Stomach (tissue), 9 donors: ENCODE measurements around the gene YAF2. TPM values are rescaled to one million over a fixed set of nuclear protein-coding genes. Genes with fewer than 3 reads are reported as not detected.

ENCODE experiments used
- DNase-seq, 2 donors: peaks; one replicate each; pipeline versions ENCODE4 v3.0.0 to v3.0.0-alpha.2; 2013 to 2019
- H3K27ac ChIP-seq, 5 donors: fragments of 200-600 bp in 4 of 5; sonication (generic) in 4 of 5; one replicate each; pipeline ENCODE4 v1.5.1; 2013 to 2019; ENCODE audit warnings: mild to moderate bottlenecking in 1 of 5, moderate library complexity in 1 of 5
- H3K27me3 ChIP-seq, 3 donors: fragments of 200-600 bp; sonication (generic); one replicate each; pipeline ENCODE4 v1.5.1; 2017 to 2019; ENCODE audit warnings: mixed run types in 1 of 3
- H3K36me3 ChIP-seq, 4 donors: fragments of 200-600 bp; sonication (generic); 1 replicate in 3 of 4; 2 replicates in 1 of 4; pipeline ENCODE4 v1.5.1; 2016 to 2019
- H3K4me1 ChIP-seq, 4 donors: fragments of 200-600 bp; sonication (generic); one replicate each; pipeline ENCODE4 v1.5.1; 2016 to 2019
- H3K4me3 ChIP-seq, 4 donors: fragments of 200-600 bp; sonication (generic) in 3 of 4; one replicate each; pipeline ENCODE4 v1.5.1; 2016 to 2019; ENCODE audit warnings: mild to moderate bottlenecking in 1 of 4
- H3K9me3 ChIP-seq, 4 donors: fragments of 200-600 bp; sonication (generic); one replicate each; pipeline ENCODE4 v1.5.1; 2016 to 2019
- EP300 ChIP-seq: sonication (generic); formaldehyde crosslinking; IDR thresholded peaks from one replicate; pipeline ENCODE4 v1.6.1; 2017; ENCODE audit warnings: antibody characterized with exemption
- POLR2A ChIP-seq, 4 donors: fragments of 450-650 bp; IDR thresholded peaks; one replicate each; pipeline ENCODE4 v1.6.1; 2016; ENCODE audit warnings: antibody characterized with exemption in 4 of 4, control low read depth in 2 of 4, mild to moderate bottlenecking in 1 of 4, moderate library complexity in 1 of 4
- POLR2AphosphoS5 ChIP-seq, 3 donors: sonication (generic); formaldehyde crosslinking; IDR thresholded peaks; one replicate each; pipeline ENCODE4 v1.6.1; 2016; ENCODE audit warnings: antibody characterized with exemption in 3 of 3
- WGBS, 5 donors: extraction: QIAGEN DNeasy Blood & Tissue Kit in 3 of 5; methylation state at CpG; one replicate each; pipeline versions ENCODE4 v1.1.5 to v1.1.7; 2013 to 2018; 5-methylcytosine and 5-hydroxymethylcytosine counted together
- intact Hi-C: fragments of 100-400 bp; cut with DNase I; formaldehyde crosslinking; loops from one replicate; pipeline ENCODE4 v1.15.1; 2023; ENCODE audit warnings: low total_unique reads
- polyA plus RNA-seq, 3 donors: library from polyadenylated mRNA; stranded (reverse); fragments of 200-250 nt; gene quantifications; one replicate each; pipeline ENCODE4 v1.2.3, GENCODE V29; 2013
- total RNA-seq, 5 donors: library from RNA; depleted of rRNA; stranded (reverse); fragments of >200 nt; gene quantifications; one replicate each; pipeline versions ENCODE4 v1.1.0 to v1.2.3, GENCODE V29; 2014 to 2016
- TF ChIP-seq, protein P1 (sequence below), 7 experiments: fragments of 450-650 bp in 4 of 7; fragments of 200-600 bp in 3 of 7; sonication (generic) in 3 of 7; IDR thresholded peaks; one replicate each; pipeline ENCODE4 v1.5.1; 2016 to 2019; ENCODE audit warnings: antibody characterized with exemption in 7 of 7, control low read depth in 2 of 7, mild to moderate bottlenecking in 1 of 7
- donor health status: healthy with polysubstance abuse.
- donor health status: Bipolar disorder and iron deficiency.
- donor health status: healthy.

YAF2 gene
- total and polyA plus RNA-seq, 8 donors, result 8.7 to 91.0 (median 36.6) TPM

DNA sequence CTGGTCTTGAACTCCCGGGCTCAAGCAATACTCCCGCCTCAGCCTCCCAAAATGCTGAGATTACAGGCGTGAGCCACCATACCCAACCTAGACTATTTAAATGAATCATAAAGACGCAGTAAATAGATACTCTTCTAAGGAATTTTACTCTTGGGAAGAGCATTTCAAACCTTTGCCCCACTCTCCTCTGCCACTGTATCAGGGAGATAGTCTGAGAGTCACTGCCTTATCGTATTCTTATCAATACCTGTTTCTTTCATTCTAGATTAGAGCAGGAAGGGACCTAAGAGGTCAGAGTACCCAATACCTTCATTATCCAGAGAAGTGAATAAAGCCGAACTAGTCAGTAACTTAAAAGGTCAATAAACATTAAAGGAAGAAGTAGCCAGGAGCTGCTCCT is 109.2 kb downstream of the YAF2 start:
- H3K4me1 ChIP-seq, result peaks cover 4 to 59% (median 23%) of the 10 kb centered on the region in 4 donors
- WGBS, 5 donors, result 69 to 82% (median 74%) methylated on average over 6 of the region's 6 CpGs
- TF ChIP-seq POLR2A (IDR thresholded peaks at IDR 0.05) (no peak), POLR2AphosphoS5 (IDR thresholded peaks at IDR 0.05) (no peak), EP300 (no peak)
- TF ChIP-seq, protein P1, sequence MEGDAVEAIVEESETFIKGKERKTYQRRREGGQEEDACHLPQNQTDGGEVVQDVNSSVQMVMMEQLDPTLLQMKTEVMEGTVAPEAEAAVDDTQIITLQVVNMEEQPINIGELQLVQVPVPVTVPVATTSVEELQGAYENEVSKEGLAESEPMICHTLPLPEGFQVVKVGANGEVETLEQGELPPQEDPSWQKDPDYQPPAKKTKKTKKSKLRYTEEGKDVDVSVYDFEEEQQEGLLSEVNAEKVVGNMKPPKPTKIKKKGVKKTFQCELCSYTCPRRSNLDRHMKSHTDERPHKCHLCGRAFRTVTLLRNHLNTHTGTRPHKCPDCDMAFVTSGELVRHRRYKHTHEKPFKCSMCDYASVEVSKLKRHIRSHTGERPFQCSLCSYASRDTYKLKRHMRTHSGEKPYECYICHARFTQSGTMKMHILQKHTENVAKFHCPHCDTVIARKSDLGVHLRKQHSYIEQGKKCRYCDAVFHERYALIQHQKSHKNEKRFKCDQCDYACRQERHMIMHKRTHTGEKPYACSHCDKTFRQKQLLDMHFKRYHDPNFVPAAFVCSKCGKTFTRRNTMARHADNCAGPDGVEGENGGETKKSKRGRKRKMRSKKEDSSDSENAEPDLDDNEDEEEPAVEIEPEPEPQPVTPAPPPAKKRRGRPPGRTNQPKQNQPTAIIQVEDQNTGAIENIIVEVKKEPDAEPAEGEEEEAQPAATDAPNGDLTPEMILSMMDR (IDR thresholded peaks at IDR 0.05), result no peak
- H3K36me3 ChIP-seq, result no peaks in the 10 kb centered on the region
- intact Hi-C loops, result no loop called here
- DNase-seq, result no peak
- H3K9me3 ChIP-seq, result no peaks in the 10 kb centered on the region
- no peak overlapping the region for H3K27ac ChIP-seq
- H3K27me3 ChIP-seq, result no peaks in the 10 kb centered on the region
- no peak overlapping the region for H3K4me3 ChIP-seq

- Histone ChIP-seq H3K4me3 (no peak overlapping the region), H3K27ac (no peak overlapping the region), H3K36me3 (no peaks in the 10 kb centered on the region), H3K9me3 (no peaks in the 10 kb centered on the region), H3K27me3 (no peaks in the 10 kb centered on the region), H3K4me1 (peaks cover 4 to 59% (median 23%) of the 10 kb centered on the region in 4 donors)
- TF ChIP-seq EP300, result no peak
- no peak for TF ChIP-seq POLR2AphosphoS5 (IDR thresholded peaks at IDR 0.05)
- no peak for TF ChIP-seq POLR2A (IDR thresholded peaks at IDR 0.05)
- TF ChIP-seq, protein P1 (IDR thresholded peaks at IDR 0.05), result no peak
- no peak for DNase-seq
- WGBS, 5 donors, result 81 to 87% (median 86%) methylated on average over 3 of the region's 3 CpGs
- intact Hi-C loops, result no loop called here
Measured at GRCh38 chr12:42128327-42128726, 109.7 kb downstream of the YAF2 start.

DNA sequence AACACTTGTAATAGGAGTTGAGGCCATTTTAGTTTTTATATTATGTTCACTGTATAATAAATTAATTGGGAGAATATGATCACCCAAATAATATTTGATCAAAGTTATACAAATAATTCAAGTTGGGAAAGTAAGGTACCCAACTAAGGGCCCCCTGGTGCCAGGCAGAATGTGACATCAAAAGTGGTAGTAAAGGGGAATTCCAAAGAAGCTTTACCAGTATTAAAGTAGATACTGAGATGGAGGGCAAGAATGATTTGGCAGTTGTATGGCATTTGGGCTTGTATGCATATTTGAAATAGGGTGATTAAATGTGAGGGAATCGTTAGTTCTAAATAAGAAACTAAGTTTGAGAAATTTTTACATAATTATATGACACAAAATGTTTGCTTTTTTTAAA is 111.1 kb downstream of the YAF2 start:
- Histone ChIP-seq H3K27ac (no peak overlapping the region), H3K4me1 (peaks cover 4 to 58% (median 23%) of the 10 kb centered on the region in 4 donors), H3K27me3 (no peaks in the 10 kb centered on the region), H3K9me3 (no peaks in the 10 kb centered on the region), H3K4me3 (no peak overlapping the region), H3K36me3 (no peaks in the 10 kb centered on the region)
- DNase-seq, result no peak
- TF ChIP-seq POLR2AphosphoS5 (IDR thresholded peaks at IDR 0.05) (no peak), POLR2A (IDR thresholded peaks at IDR 0.05) (no peak), EP300 (no peak)
- TF ChIP-seq, protein P1 (IDR thresholded peaks at IDR 0.05), result no peak
- WGBS, 5 donors, result 74 to 86% (median 81%) methylated on average over 1 of the region's 1 CpG
- intact Hi-C loops, result no loop called here

DNA sequence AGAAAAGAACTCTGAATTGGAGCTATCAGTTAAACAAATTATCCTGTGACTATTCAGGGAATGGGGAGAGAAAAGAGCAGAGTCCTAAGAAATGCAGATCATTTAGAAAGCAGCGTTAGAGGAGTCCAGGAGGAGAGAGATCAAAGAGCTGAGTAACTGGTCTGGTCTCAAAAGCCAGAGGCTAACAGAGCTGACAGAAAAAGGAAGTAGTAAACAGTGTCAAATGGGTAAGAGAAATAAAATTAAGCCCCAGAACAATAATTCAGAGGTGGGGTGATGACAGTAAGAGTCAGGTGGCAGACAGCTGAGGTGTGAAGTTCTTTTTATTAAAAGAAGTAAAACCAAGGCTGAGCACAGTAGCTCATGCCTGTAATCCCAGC is 112.7 kb downstream of the YAF2 start:
- DNase-seq, result no peak
- TF ChIP-seq POLR2AphosphoS5 (IDR thresholded peaks at IDR 0.05) (no peak), POLR2A (IDR thresholded peaks at IDR 0.05) (no peak), EP300 (no peak)
- Histone ChIP-seq H3K27me3 (no peaks in the 10 kb centered on the region), H3K27ac (no peak overlapping the region), H3K36me3 (no peaks in the 10 kb centered on the region), H3K4me1 (peaks cover 0 to 42% (median 16%) of the 10 kb centered on the region in 4 donors), H3K4me3 (no peak overlapping the region), H3K9me3 (no peaks in the 10 kb centered on the region)
- intact Hi-C loops, result no loop called here
- 27 to 43% (median 34%) methylated on average over 1 of the region's 1 CpG for WGBS, 5 donors

DNA sequence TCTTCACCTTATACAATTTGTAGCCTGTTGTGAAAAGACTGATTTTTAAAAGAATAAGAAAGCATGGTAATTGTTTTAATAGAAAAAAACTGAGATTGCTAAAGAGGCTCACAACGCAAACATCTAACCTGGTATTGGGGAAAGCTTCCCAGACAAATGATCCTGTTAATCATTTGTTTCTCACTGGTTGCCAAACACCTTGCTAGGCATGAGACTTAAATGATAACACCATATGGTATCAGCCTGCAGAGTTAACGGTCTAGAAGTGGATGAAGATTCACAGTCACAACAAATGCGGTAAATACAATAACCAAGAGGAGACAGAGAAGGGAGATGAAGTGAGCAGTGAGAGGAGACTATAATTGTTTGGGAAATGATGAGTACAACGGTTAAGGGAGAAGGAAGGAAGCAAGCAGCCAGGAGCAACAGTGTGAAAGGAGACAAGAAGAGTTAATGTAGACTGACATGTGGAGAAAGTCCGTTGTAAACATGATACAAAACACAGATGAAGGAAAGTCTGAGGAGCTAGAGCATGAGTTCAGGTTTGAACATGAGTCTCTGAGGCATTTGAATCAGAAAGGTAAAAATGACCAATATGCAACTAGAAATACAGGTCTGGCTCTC is 113.2 kb downstream of the YAF2 start:
- TF ChIP-seq POLR2AphosphoS5 (IDR thresholded peaks at IDR 0.05), result no peak
- TF ChIP-seq EP300, result no peak
- no peak for TF ChIP-seq POLR2A (IDR thresholded peaks at IDR 0.05)
- TF ChIP-seq, protein P1 (IDR thresholded peaks at IDR 0.05), result no peak
- H3K36me3 ChIP-seq, result no peaks in the 10 kb centered on the region
- intact Hi-C loops, result no loop called here

More for the DNA sequence above, 113.2 kb downstream of the YAF2 start:
- 27 to 37% (median 32%) methylated on average over 5 of the region's 5 CpGs for WGBS, 5 donors
- no peak overlapping the region for H3K27ac ChIP-seq
- H3K4me3 ChIP-seq, result no peak overlapping the region
- H3K27me3 ChIP-seq, result no peaks in the 10 kb centered on the region
- peaks cover 0 to 37% (median 13%) of the 10 kb centered on the region in 4 donors for H3K4me1 ChIP-seq
- H3K9me3 ChIP-seq, result no peaks in the 10 kb centered on the region
- DNase-seq, result peak in 1 of 2 donors; percentile 13
